GM18873 (cell line): ENCODE data around the gene RBM4B.

Experiments used
- ATAC-seq: cut with Tn5 transposase; IDR thresholded peaks from one replicate; pipeline ENCODE4 v1.9.1; 2021; ENCODE audit warnings: mild to moderate bottlenecking, moderate library complexity, moderate number of reproducible peaks; ENCODE audit not compliant: unreplicated experiment, low FRiP score

Gene RBM4B

GRCh38 chr11:66708094-66708493, 30.4 kb upstream of the RBM4B start:
- ATAC-seq, result no peak

GRCh38 chr11:66707486-66707885, 29.8 kb upstream of the RBM4B start:
- ATAC-seq, result no peak

- ATAC-seq, result no peak
Observed at GRCh38 chr11:66706989-66707388, 29.3 kb upstream of the RBM4B start.

GRCh38 chr11:66705587-66706335, 28.1 kb upstream of the RBM4B start:
- no peak for ATAC-seq

GRCh38 chr11:66704659-66705360, 27.1 kb upstream of the RBM4B start:
- ATAC-seq, result no peak

- no peak for ATAC-seq
Observed at GRCh38 chr11:66701432-66702240, 23.9 kb upstream of the RBM4B start.

GRCh38 chr11:66700742-66701141, 23.1 kb upstream of the RBM4B start:
- no peak for ATAC-seq

- ATAC-seq, result no peak
Observed at GRCh38 chr11:66700337-66700736, 22.6 kb upstream of the RBM4B start.

- ATAC-seq, result no peak
Observed at GRCh38 chr11:66698491-66698890, 20.8 kb upstream of the RBM4B start.

GRCh38 chr11:66697988-66698387, 20.3 kb upstream of the RBM4B start:
- ATAC-seq, result no peak

GRCh38 chr11:66696146-66696545, 18.5 kb upstream of the RBM4B start:
- no peak for ATAC-seq

GRCh38 chr11:66694732-66695207, 17.1 kb upstream of the RBM4B start:
- no peak for ATAC-seq

GRCh38 chr11:66694056-66694410, 16.3 kb upstream of the RBM4B start:
- no peak for ATAC-seq

- no peak for ATAC-seq
Observed at GRCh38 chr11:66693356-66694055, 15.8 kb upstream of the RBM4B start.

- ATAC-seq, result no peak
Observed at GRCh38 chr11:66692871-66693331, 15.2 kb upstream of the RBM4B start.

GRCh38 chr11:66692446-66692845, 14.8 kb upstream of the RBM4B start:
- no peak for ATAC-seq

GRCh38 chr11:66691311-66691980, 13.8 kb upstream of the RBM4B start:
- ATAC-seq, result no peak

GRCh38 chr11:66689661-66690590, 12.2 kb upstream of the RBM4B start:
- no peak for ATAC-seq
